Measurements from ENCODE around the gene CORO1C. TPM values are rescaled to one million over a fixed set of nuclear protein-coding genes. Genes with fewer than 3 reads are reported as not detected.
A peak's percentile ranks its signal among the peaks of the same experiment; 100 is the strongest.

Gene CORO1C
- total RNA-seq, 1 donor = 261 TPM

DNA sequence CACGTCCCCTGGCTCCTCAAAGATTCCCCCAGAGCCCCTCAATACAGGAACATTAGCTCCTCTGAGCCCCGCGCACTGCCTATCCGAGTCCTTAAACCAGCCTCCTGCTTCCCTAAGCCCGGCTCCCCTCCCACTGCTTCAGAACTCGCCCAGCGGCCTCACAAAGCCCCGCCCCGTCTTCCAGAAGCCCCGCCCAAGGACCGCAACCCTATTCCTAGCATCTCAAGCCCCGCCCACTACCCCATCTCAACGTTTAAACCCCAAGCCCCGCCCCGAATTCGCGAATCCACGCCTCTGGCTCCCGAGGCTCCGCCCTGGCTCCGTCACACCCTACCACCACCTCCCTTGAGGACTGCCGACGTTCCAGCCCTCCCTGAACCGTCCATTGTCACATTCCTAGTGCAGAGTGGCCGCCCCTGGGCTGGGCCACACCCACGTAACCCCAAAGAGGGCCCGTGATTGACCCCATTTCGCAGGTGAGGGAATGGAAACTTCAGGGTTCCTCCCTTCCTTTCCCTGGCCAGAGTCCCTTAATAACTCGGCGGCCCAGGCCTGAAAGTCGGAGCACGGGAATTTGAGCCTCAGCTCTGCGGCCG lies 646 bp upstream of the CORO1C start:
- TF ChIP-seq, protein P1, sequence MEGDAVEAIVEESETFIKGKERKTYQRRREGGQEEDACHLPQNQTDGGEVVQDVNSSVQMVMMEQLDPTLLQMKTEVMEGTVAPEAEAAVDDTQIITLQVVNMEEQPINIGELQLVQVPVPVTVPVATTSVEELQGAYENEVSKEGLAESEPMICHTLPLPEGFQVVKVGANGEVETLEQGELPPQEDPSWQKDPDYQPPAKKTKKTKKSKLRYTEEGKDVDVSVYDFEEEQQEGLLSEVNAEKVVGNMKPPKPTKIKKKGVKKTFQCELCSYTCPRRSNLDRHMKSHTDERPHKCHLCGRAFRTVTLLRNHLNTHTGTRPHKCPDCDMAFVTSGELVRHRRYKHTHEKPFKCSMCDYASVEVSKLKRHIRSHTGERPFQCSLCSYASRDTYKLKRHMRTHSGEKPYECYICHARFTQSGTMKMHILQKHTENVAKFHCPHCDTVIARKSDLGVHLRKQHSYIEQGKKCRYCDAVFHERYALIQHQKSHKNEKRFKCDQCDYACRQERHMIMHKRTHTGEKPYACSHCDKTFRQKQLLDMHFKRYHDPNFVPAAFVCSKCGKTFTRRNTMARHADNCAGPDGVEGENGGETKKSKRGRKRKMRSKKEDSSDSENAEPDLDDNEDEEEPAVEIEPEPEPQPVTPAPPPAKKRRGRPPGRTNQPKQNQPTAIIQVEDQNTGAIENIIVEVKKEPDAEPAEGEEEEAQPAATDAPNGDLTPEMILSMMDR (IDR thresholded peaks at IDR 0.05; ENCODE audit: extremely low read depth, low read depth, low read length) = no peak
- Histone ChIP-seq H3K4me3 (ENCODE audit: insufficient read depth, low read length) (peak overlapping the region; percentile 91), H3K79me2 (ENCODE audit: insufficient read depth, low read length) (peaks cover 42% of the 10 kb centered on the region), H2AFZ (ENCODE audit: low read length) (peak overlapping the region; percentile 87), H3K4me1 (ENCODE audit: insufficient read depth, low read length) (peaks cover 34% of the 10 kb centered on the region), H3K27me3 (ENCODE audit: insufficient read depth, low read length) (no peaks in the 10 kb centered on the region), H4K20me1 (ENCODE audit: insufficient read depth, low read length) (peaks cover 16% of the 10 kb centered on the region), H3K27ac (ENCODE audit: low read depth, low read length) (peak overlapping the region; percentile 99), H3K9me3 (ENCODE audit: low read depth, low read length) (no peaks in the 10 kb centered on the region), H3K4me2 (ENCODE audit: insufficient read depth, low read length) (peak overlapping the region; percentile 63), H3K36me3 (ENCODE audit: insufficient read depth, low read length) (peaks cover 1% of the 10 kb centered on the region)
- peak; percentile 97 for DNase-seq (ENCODE audit: insufficient read length, low spot score, missing footprints)

DNA sequence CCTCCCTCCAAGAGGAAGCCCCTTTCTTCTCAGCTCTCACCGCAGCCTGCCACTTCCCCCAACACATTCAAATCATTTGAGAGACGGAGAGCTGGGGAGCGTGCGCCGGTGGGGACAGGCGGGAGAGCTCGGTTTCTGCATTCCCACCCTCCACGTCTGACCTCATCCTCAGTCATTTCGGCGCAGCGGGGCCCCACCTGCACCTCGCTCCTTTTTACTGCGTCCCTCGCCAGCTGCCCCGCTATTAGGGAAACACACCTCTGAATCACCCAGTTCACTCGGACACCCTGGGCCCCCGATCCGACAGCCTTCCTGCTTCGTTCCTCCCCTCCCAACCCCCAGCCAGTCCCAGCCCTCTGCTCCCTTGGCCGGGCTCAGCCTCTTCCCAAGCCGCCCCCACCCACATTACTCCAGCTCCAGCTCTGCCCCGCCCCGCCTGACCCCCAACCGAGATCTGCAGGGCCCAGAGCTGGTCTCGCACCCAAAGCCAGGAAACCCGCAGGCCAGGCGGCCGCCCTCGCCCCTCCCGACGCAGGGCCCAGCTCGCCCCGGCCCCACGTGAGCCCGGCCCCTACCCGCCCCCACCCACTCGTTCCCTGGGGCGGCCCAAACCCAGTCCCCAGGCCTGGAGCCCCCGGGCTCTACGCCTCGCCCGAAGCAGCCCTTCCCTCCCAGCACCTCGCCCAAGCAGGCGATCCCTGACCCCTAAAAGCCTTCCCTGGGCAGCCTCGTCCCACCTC lies 783 bp downstream of the CORO1C start:
- Histone ChIP-seq H2AFZ (ENCODE audit: low read length) (no peak overlapping the region), H3K36me3 (ENCODE audit: insufficient read depth, low read length) (peaks cover 4% of the 10 kb centered on the region), H3K27me3 (ENCODE audit: insufficient read depth, low read length) (no peaks in the 10 kb centered on the region), H3K27ac (ENCODE audit: low read depth, low read length) (peak overlapping the region; percentile 99), H3K4me3 (ENCODE audit: insufficient read depth, low read length) (peak overlapping the region; percentile 91), H3K79me2 (ENCODE audit: insufficient read depth, low read length) (peaks cover 56% of the 10 kb centered on the region), H3K9me3 (ENCODE audit: low read depth, low read length) (no peaks in the 10 kb centered on the region), H3K4me2 (ENCODE audit: insufficient read depth, low read length) (peak overlapping the region; percentile 96), H4K20me1 (ENCODE audit: insufficient read depth, low read length) (peaks cover 16% of the 10 kb centered on the region), H3K4me1 (ENCODE audit: insufficient read depth, low read length) (peaks cover 44% of the 10 kb centered on the region)
- DNase-seq (ENCODE audit: insufficient read length, low spot score, missing footprints) = peak; percentile 93
- TF ChIP-seq, protein P1 (IDR thresholded peaks at IDR 0.05; ENCODE audit: extremely low read depth, low read depth, low read length) = no peak

DNA sequence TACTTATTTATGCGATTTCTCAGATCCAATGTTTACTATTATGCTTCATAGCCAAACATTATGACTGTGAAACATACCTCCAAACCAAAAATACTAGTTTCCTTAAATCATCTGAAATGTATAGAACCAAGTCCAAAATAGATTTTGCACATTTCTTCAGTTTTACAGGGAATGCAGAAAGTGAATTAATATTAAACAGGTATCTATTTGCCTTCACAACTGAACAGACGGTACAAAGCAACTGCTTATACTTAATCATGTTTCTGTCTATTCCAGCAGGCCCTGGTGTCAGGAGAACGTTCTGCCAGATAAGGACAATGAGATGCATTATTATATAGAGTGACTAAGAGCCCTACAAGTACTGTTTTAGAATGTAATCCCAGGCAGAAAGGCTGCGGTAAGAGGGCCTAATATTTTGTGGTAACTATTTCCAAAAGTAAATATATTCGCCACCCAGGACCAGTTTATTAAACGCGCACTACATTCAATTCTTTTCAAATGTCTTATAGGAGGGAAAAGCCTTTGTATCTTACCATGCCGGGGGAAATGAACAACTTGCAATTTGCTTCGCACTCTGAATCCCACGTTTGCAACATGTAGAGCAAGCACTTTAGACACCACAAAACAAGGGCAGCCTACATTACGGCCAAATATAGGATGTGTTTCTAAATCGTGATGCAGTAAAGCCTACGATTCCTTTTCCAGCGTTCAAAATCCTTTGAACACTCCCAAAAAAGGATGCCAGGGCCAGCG lies 1.5 kb downstream of the CORO1C start:
- Histone ChIP-seq H3K4me1 (ENCODE audit: insufficient read depth, low read length) (peaks cover 51% of the 10 kb centered on the region), H3K9me3 (ENCODE audit: low read depth, low read length) (no peaks in the 10 kb centered on the region), H3K4me3 (ENCODE audit: insufficient read depth, low read length) (peak overlapping the region; percentile 91), H3K79me2 (ENCODE audit: insufficient read depth, low read length) (peaks cover 63% of the 10 kb centered on the region), H4K20me1 (ENCODE audit: insufficient read depth, low read length) (peaks cover 21% of the 10 kb centered on the region), H3K27ac (ENCODE audit: low read depth, low read length) (peak overlapping the region; percentile 99), H3K36me3 (ENCODE audit: insufficient read depth, low read length) (peaks cover 6% of the 10 kb centered on the region), H3K27me3 (ENCODE audit: insufficient read depth, low read length) (no peaks in the 10 kb centered on the region), H2AFZ (ENCODE audit: low read length) (no peak overlapping the region), H3K4me2 (ENCODE audit: insufficient read depth, low read length) (peak overlapping the region; percentile 96)
- DNase-seq (ENCODE audit: insufficient read length, low spot score, missing footprints) = peak; percentile 72
- TF ChIP-seq, protein P1 (IDR thresholded peaks at IDR 0.05; ENCODE audit: extremely low read depth, low read depth, low read length) = no peak

Data from osteoblast (primary cell).